Natural killer cell (primary cell): ENCODE results near the gene FBXL7. TPM values are rescaled to one million over a fixed set of nuclear protein-coding genes. Genes with fewer than 3 reads are reported as not detected.

Source experiments
- ATAC-seq, 3 donors: fragments of 150-1000 bp in 2 of 3; fragments of 200-7000 bp in 1 of 3; cut with Tn5 transposase; 1 replicate in 1 of 3; 2 replicates in 2 of 3; pipeline ENCODE4 v1.10.0; 2021; ENCODE audit warnings: mild to moderate bottlenecking in 2 of 3, moderate library complexity in 2 of 3
- DNase-seq, 2 donors: peaks; one replicate each; pipeline versions ENCODE4 v3.0.0 to v3.0.0-alpha.2; 2013 to 2021; ENCODE audit warnings: mixed read lengths in 1 of 2
- H3K27ac ChIP-seq: one replicate; pipeline ENCODE4 v1.5.1; 2013; ENCODE audit warnings: mild to moderate bottlenecking, low read length
- H3K27me3 ChIP-seq: one replicate; pipeline ENCODE4 v1.6.1; 2013; ENCODE audit warnings: low read length; ENCODE audit not compliant: control insufficient read depth, insufficient read depth
- H3K36me3 ChIP-seq: one replicate; pipeline ENCODE4 v1.6.1; 2013; ENCODE audit warnings: low read length; ENCODE audit not compliant: control insufficient read depth, insufficient read depth
- H3K4me1 ChIP-seq: one replicate; pipeline ENCODE4 v1.6.1; 2013; ENCODE audit warnings: low read length; ENCODE audit not compliant: control insufficient read depth, insufficient read depth
- H3K4me3 ChIP-seq: one replicate; pipeline ENCODE4 v1.5.1; 2013; ENCODE audit warnings: low read length
- H3K9me3 ChIP-seq: one replicate; pipeline ENCODE4 v1.6.1; 2013; ENCODE audit warnings: low read length; ENCODE audit not compliant: control insufficient read depth, insufficient read depth
- H3K27ac Mint-ChIP-seq, 2 donors: one replicate each; pipeline ENCODE4 v1.8.0; 2022; ENCODE audit warnings: mild to moderate bottlenecking in 2 of 2, mixed read lengths in 2 of 2, moderate library complexity in 1 of 2
- H3K27me3 Mint-ChIP-seq, 2 donors: one replicate each; pipeline ENCODE4 v1.8.0; 2022; ENCODE audit warnings: low read depth in 2 of 2, mixed read lengths in 2 of 2
- H3K36me3 Mint-ChIP-seq: one replicate; pipeline ENCODE4 v1.8.0; 2022; ENCODE audit warnings: mixed read lengths
- H3K4me1 Mint-ChIP-seq, 2 donors: one replicate each; pipeline ENCODE4 v1.8.0; 2022; ENCODE audit warnings: mixed read lengths in 2 of 2
- H3K4me3 Mint-ChIP-seq: one replicate; pipeline ENCODE4 v1.8.0; 2022; ENCODE audit warnings: mild to moderate bottlenecking, moderate library complexity, mixed read lengths
- H3K9me3 Mint-ChIP-seq, 2 donors: one replicate each; pipeline ENCODE4 v1.8.0; 2022; ENCODE audit warnings: mixed read lengths in 2 of 2
- WGBS: methylation state at CpG from one replicate; pipeline ENCODE4 v1.1.7; 2013; ENCODE audit warnings: missing lambda C conversion rate; ENCODE audit not compliant: insufficient coverage; 5-methylcytosine and 5-hydroxymethylcytosine counted together
- intact Hi-C: fragments of 100-400 bp; cut with micrococcal nuclease; formaldehyde crosslinking; loops from one replicate; pipeline ENCODE4 v1.14.2; 2022
- total RNA-seq, 4 donors: library from RNA; stranded (reverse); fragments of 120-200 nt in 1 of 4; gene quantifications; one replicate each; pipeline versions ENCODE4 v1.2.3 to v1.2.4, GENCODE V29; 2013 to 2022
- TF ChIP-seq, protein P1 (sequence below): fragments of 200-600 bp; IDR thresholded peaks from one replicate; pipeline ENCODE4 v1.8.0; 2022; ENCODE audit warnings: antibody characterized with exemption

Gene FBXL7
- total RNA-seq, 3 donors from 2014 or later (not counting 1 experiment from before 2014, with no cell fraction given) = not detected

DNA sequence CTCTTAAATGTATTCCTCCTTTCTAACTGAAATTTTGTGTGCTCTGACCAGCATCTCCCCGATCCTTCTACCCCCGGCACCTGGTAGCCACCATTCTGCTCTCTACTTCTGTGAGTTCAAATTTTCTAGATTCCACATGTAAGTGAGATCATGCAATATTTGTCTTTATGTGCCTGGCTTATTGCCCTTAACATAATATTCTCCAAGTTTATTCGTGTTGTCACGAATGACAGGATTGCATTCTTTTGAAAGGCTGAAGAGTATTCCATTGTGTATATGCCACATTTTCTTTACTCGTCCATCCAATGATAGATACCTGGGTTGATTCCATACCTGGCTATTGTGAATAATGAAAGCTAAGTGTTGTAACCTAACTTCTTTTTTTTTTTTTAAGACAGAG, 29.0 kb downstream of the FBXL7 start:
- no peaks in the 10 kb centered on the region for H3K9me3 ChIP-seq
- no peaks in the 10 kb centered on the region for H3K36me3 ChIP-seq
- Mint-ChIP-seq H3K9me3 (peaks cover 12 to 24% of the 10 kb centered on the region in 2 donors), H3K4me3 (no peak overlapping the region), H3K4me1 (no peaks in the 10 kb centered on the region), H3K36me3 (no peaks in the 10 kb centered on the region), H3K27ac (no peak overlapping the region), H3K27me3 (no peaks in the 10 kb centered on the region)
- ATAC-seq = no peak
- H3K4me3 ChIP-seq = no peak overlapping the region
- no peaks in the 10 kb centered on the region for H3K27me3 ChIP-seq
- intact Hi-C loops = no loop called here
- TF ChIP-seq, protein P1, sequence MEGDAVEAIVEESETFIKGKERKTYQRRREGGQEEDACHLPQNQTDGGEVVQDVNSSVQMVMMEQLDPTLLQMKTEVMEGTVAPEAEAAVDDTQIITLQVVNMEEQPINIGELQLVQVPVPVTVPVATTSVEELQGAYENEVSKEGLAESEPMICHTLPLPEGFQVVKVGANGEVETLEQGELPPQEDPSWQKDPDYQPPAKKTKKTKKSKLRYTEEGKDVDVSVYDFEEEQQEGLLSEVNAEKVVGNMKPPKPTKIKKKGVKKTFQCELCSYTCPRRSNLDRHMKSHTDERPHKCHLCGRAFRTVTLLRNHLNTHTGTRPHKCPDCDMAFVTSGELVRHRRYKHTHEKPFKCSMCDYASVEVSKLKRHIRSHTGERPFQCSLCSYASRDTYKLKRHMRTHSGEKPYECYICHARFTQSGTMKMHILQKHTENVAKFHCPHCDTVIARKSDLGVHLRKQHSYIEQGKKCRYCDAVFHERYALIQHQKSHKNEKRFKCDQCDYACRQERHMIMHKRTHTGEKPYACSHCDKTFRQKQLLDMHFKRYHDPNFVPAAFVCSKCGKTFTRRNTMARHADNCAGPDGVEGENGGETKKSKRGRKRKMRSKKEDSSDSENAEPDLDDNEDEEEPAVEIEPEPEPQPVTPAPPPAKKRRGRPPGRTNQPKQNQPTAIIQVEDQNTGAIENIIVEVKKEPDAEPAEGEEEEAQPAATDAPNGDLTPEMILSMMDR = no peak
- WGBS = 90% methylated on average over 5 of the region's 5 CpGs
- no peak overlapping the region for H3K27ac ChIP-seq
- H3K4me1 ChIP-seq = no peaks in the 10 kb centered on the region
- no peak for DNase-seq

DNA sequence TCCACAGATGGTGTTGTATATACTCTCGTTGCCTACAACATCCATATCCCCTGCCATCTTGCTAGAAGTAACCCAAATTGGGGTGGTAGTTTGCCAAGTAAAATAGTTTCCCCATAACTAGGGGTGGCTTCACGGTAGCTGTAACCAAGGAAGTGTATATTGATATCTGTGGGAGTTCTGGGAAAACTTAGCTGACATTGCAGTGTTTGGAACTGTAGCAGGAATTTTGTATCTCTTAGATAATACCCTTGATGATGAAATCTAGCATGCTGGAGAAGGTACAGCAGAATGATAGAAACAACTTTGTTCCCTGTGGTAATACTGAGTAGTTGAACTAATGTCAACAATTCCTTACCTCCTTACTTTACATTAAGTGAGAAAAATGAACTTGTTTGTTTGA, 29.8 kb downstream of the FBXL7 start:
- Histone ChIP-seq H3K27ac (no peak overlapping the region), H3K9me3 (no peaks in the 10 kb centered on the region), H3K36me3 (no peaks in the 10 kb centered on the region), H3K4me1 (no peaks in the 10 kb centered on the region), H3K27me3 (no peaks in the 10 kb centered on the region), H3K4me3 (no peak overlapping the region)
- ATAC-seq (no peak), DNase-seq (no peak)
- intact Hi-C loops = no loop called here
- H3K9me3 Mint-ChIP-seq = peaks cover 12 to 24% of the 10 kb centered on the region in 2 donors
- H3K4me3 Mint-ChIP-seq = no peak overlapping the region
- no peaks in the 10 kb centered on the region for H3K27me3 Mint-ChIP-seq
- H3K27ac Mint-ChIP-seq = no peak overlapping the region
- no peaks in the 10 kb centered on the region for H3K4me1 Mint-ChIP-seq
- no peaks in the 10 kb centered on the region for H3K36me3 Mint-ChIP-seq
- WGBS = 89% methylated on average over 1 of the region's 2 CpGs
- TF ChIP-seq, protein P1 = no peak

DNA sequence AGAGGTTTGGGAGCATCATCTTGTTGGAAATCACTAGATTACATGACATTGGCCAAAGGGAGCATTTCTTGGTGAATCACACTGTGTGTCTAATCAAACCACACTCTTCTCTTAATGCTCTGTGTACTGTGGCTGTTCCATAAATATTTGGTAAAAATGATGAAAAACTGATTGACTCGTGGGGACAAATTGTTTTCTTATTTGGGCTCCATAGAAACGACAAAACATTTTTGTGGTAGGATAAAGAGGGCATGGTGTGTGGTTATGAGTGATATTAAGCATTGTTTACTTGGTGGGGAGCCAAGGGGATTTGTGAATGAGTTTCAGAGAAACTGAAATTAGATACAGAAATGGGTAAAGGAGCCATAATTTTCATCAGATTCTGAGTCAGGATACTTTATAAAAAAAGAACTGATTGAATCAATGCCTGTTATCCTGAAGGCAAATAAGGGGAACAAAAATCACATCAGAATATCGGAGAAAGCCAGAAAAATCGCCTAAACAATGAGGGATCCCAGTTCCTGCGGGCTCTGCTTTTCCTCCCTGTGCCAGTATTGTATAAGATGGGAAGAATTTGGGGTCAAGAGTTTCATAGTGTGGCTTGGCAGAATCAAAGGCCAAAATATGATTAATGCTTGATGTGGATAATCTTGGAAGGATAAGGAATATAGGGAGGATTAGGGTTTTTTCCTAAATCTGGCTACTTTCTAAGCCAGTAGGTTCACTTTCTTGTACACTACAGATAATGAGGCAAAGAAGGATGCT, 33.3 kb downstream of the FBXL7 start:
- intact Hi-C loops = no loop called here
- peaks cover 17 to 24% of the 10 kb centered on the region in 2 donors for H3K9me3 Mint-ChIP-seq
- no peak for ATAC-seq
- H3K27ac Mint-ChIP-seq = no peak overlapping the region
- Histone ChIP-seq H3K4me3 (no peak overlapping the region), H3K9me3 (peaks cover 4% of the 10 kb centered on the region), H3K36me3 (no peaks in the 10 kb centered on the region), H3K27me3 (no peaks in the 10 kb centered on the region), H3K4me1 (no peaks in the 10 kb centered on the region), H3K27ac (no peak overlapping the region)
- H3K4me1 Mint-ChIP-seq = no peaks in the 10 kb centered on the region
- H3K27me3 Mint-ChIP-seq = no peaks in the 10 kb centered on the region
- no peaks in the 10 kb centered on the region for H3K36me3 Mint-ChIP-seq
- no peak for DNase-seq
- no peak overlapping the region for H3K4me3 Mint-ChIP-seq
- TF ChIP-seq, protein P1 = no peak
- 83% methylated on average over 5 of the region's 5 CpGs for WGBS

DNA sequence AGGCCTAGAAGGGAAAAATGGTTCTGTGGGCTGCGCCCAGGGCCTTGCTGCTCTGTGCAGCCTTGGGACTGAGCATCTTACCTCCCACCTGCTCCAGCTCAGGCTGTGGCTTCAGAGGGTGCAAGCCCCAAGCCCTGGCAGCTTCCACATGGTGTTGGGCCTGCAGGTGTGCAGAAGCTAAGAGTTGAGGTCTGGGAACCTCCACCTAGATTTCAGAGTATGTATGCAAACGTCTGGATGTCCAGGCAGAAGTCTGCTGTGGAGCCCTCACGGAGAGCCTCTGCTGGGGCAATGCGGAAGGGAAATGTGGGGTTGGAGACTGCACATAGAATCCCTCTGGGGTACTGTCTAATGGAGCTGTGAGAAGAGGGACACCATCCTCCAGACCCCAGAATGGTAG, 36.0 kb downstream of the FBXL7 start:
- Mint-ChIP-seq H3K4me1 (no peaks in the 10 kb centered on the region), H3K9me3 (peaks cover 16 to 18% of the 10 kb centered on the region in 2 donors), H3K4me3 (no peak overlapping the region), H3K27ac (no peak overlapping the region), H3K27me3 (no peaks in the 10 kb centered on the region), H3K36me3 (no peaks in the 10 kb centered on the region)
- Histone ChIP-seq H3K9me3 (peaks cover 4% of the 10 kb centered on the region), H3K36me3 (no peaks in the 10 kb centered on the region), H3K4me3 (no peak overlapping the region), H3K4me1 (no peaks in the 10 kb centered on the region), H3K27me3 (no peaks in the 10 kb centered on the region), H3K27ac (no peak overlapping the region)
- DNase-seq = no peak
- ATAC-seq = no peak
- WGBS = 81% methylated on average over 4 of the region's 4 CpGs
- TF ChIP-seq, protein P1 = no peak
- intact Hi-C loops = no loop called here
